OCI-LY3 (cell line): ENCODE measurements around the gene NDUFV1.
"Not testable (repeated sequence)": the region's sequence is repeated elsewhere in the genome, so short reads cannot be mapped to it uniquely, and the experiment has no call there.

ENCODE experiments used
- H2AFZ ChIP-seq: fragments of 200-600, 300-600 bp; shearing (Covaris generic); 2 replicates; pipeline ENCODE4 v1.6.0; 2014; ENCODE audit warnings: antibody characterized with exemption, low read depth, low read length
- H3K27ac ChIP-seq: fragments of 200-600, 300-600 bp; sonication (generic); 2 replicates; pipeline ENCODE4 v1.5.1; 2014; ENCODE audit warnings: mild to moderate bottlenecking, low read length, moderate library complexity, mixed read lengths
- H3K27me3 ChIP-seq: fragments of 200-600, 300-600 bp; sonication (generic); 2 replicates; pipeline ENCODE4 v1.6.1; 2014; ENCODE audit warnings: low read depth, low read length, mixed read lengths
- H3K36me3 ChIP-seq: fragments of 200-600, 300-600 bp; sonication (generic); replicated peaks from 2 replicates; pipeline ENCODE3; 2014; ENCODE audit warnings: low read depth, low read length, mixed read lengths
- H3K4me1 ChIP-seq: fragments of 300-600, 200-600 bp; sonication (generic); 2 replicates; pipeline ENCODE4 v1.6.1; 2014; ENCODE audit warnings: low read length, mixed read lengths
- H3K4me2 ChIP-seq: fragments of 200-600, 300-600 bp; sonication (generic); 2 replicates; pipeline ENCODE4 v1.6.1; 2014; ENCODE audit warnings: low read length, mixed read lengths
- H3K4me3 ChIP-seq: fragments of 300-600, 200-600 bp; sonication (generic); 2 replicates; pipeline ENCODE4 v1.5.1; 2014; ENCODE audit warnings: antibody characterized with exemption, mild to moderate bottlenecking, low read length, moderate library complexity
- H3K79me2 ChIP-seq: fragments of 300-600, 200-600 bp; shearing (Covaris generic); 2 replicates; pipeline ENCODE4 v1.6.1; 2014; ENCODE audit warnings: mild to moderate bottlenecking, low read length, mixed read lengths
- H3K9ac ChIP-seq: fragments of 300-600, 200-600 bp; shearing (Covaris generic); 2 replicates; pipeline ENCODE4 v1.6.0; 2014; ENCODE audit warnings: mild to moderate bottlenecking, low read length, moderate library complexity
- H3K9me3 ChIP-seq: fragments of 200-600, 300-600 bp; shearing (Covaris generic); 2 replicates; pipeline ENCODE4 v1.6.1; 2014; ENCODE audit warnings: low read length, mixed read lengths; ENCODE audit not compliant: insufficient read depth
- H4K20me1 ChIP-seq: fragments of 200-600, 300-600 bp; sonication (generic); 2 replicates; pipeline ENCODE4 v1.6.1; 2016; ENCODE audit warnings: low read length, mixed read lengths; ENCODE audit not compliant: insufficient read depth
- CTCF ChIP-seq: fragments of 200-600, 300-600 bp; sonication (generic); IDR thresholded peaks from 2 replicates; pipeline ENCODE4 v1.5.1; 2014; ENCODE audit warnings: antibody characterized with exemption, low read length, low read depth
- EZH2phosphoT487 ChIP-seq: fragments of 200-600 bp; shearing (Covaris generic); IDR thresholded peaks from 2 replicates; pipeline ENCODE4 v1.6.1; 2018; ENCODE audit warnings: antibody characterized with exemption, mixed run types, low read depth

The NDUFV1 gene

GRCh38 chr11:67586568-67587250 lies 20.0 kb upstream of the NDUFV1 start:
- H2AFZ ChIP-seq: no peak overlapping the region
- H3K79me2 ChIP-seq: peaks cover 43% of the 10 kb centered on the region
- peaks cover 12% of the 10 kb centered on the region for H4K20me1 ChIP-seq
- peaks cover 72% of the 10 kb centered on the region for H3K4me1 ChIP-seq
- peak overlapping the region; percentile 42; the same call in 1 of the 2 replicates for H3K4me2 ChIP-seq
- H3K9me3 ChIP-seq: peaks cover 10% of the 10 kb centered on the region; the same call in 1 of the 2 replicates
- 0 out of 2 replicates have a peak overlapping the region, but pooled peaks have one; percentile 39 for H3K4me3 ChIP-seq
- H3K27me3 ChIP-seq: peaks cover 9% of the 10 kb centered on the region
- no peak for TF ChIP-seq EZH2phosphoT487
- peaks cover 53% of the 10 kb centered on the region for H3K36me3 ChIP-seq
- no peak overlapping the region for H3K9ac ChIP-seq
- peak overlapping the region; percentile 92 for H3K27ac ChIP-seq

DNA sequence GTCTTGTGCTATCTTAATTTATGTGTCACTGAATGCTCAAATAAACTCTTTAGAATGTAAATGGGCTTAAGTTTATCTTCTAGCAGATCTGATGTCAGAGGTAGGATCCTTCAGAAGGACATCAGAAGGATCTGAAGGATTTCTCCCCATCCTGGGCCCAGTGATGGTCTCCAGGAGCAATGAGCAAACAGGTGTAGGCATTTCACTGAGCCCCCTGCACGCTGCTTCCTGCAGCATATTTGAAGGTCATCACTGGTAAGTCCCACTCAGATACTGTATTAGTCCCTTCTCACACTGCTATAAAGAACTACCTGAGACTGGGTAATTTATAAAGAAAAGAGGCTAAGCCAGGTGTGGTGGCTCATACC lies 18.6 kb upstream of the NDUFV1 start:
- H3K9ac ChIP-seq: no peak overlapping the region
- peaks cover 62% of the 10 kb centered on the region for H3K4me1 ChIP-seq

DNA sequence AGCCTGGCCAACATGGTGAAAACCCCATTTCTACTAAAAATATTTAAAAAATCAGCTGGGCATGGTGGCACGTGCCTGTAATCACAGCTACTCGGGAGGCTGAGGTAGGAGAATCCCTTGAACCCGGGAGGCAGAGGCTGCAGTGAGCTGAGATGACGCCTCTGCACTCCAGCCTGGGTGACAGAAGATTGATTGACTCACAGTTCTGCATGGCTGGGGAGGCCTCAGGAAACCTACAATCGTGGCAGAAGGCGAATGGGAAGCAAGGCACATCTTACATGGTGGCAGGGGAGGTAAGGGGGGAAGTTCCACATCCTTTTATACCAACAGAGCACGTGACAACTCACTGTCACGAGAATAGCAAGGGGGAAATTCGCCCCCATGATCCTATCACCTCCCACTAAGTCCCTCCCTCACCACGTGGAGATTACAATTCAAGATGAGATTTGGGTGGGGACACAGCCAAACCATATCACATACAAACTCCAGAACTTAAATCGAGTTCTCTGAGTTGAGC lies 17.8 kb upstream of the NDUFV1 start:
- H3K27me3 ChIP-seq, H2AFZ ChIP-seq, H3K9ac ChIP-seq, H3K4me2 ChIP-seq, H3K27ac ChIP-seq, H3K4me3 ChIP-seq: not testable (repeated sequence)
- H3K79me2 ChIP-seq: peaks cover 30% of the 10 kb centered on the region
- peaks cover 53% of the 10 kb centered on the region for H3K36me3 ChIP-seq
- peaks cover 10% of the 10 kb centered on the region; the same call in 1 of the 2 replicates for H3K9me3 ChIP-seq
- H3K4me1 ChIP-seq: peaks cover 62% of the 10 kb centered on the region
- peaks cover 12% of the 10 kb centered on the region for H4K20me1 ChIP-seq

More for the DNA sequence above, 18.6 kb upstream of the NDUFV1 start:
- Histone ChIP-seq H3K27ac (peak overlapping the region; percentile 92), H2AFZ (no peak overlapping the region), H3K27me3 (no peaks in the 10 kb centered on the region), H3K4me2 (peak overlapping the region; percentile 42), H3K4me3 (peak overlapping the region; percentile 5; the same call in 1 of the 2 replicates), H4K20me1 (peaks cover 12% of the 10 kb centered on the region), H3K36me3 (peaks cover 53% of the 10 kb centered on the region), H3K79me2 (peaks cover 37% of the 10 kb centered on the region), H3K9me3 (peaks cover 10% of the 10 kb centered on the region; the same call in 1 of the 2 replicates)
- no peak for TF ChIP-seq CTCF
- no peak for TF ChIP-seq EZH2phosphoT487

DNA sequence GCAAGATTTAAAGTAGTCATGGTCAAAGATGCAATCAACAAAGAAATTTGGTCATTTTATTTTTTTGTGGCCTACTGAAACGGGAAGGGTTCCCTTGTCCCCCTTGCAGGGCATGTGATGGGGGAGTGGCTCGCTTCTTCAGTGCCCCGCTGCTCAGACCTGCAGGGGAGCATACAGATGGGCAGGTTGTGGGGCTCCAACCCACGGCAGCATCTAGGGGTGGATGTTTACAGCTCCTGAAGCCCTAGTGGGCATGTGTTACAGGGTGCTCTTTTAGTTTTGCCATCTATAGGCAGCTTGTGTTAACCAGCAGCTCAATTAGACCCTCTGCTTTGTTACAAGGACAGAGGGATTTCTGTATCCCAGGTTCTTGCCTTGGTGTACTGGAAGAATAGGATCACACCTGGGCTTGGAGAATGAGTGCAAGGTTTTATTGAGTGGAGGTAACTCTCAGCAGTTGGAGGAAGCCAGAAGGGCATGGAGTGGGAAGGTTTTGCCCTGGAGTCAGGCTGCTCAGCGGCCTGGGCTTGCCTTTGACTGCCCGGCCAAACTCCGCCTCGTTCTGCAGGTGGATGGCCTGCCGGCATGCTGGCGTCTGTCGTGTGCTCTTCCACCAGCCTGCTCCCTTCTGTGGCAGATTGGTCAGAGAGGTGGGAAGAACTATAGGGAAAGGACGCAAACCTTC lies 13.7 kb upstream of the NDUFV1 start:
- H3K4me1 ChIP-seq: peaks cover 27% of the 10 kb centered on the region
- no peak overlapping the region for H3K4me3 ChIP-seq
- H3K4me2 ChIP-seq: no peak overlapping the region
- H3K27ac ChIP-seq: no peak overlapping the region
- peaks cover 18% of the 10 kb centered on the region for H3K36me3 ChIP-seq
- no peaks in the 10 kb centered on the region for H3K79me2 ChIP-seq
- H4K20me1 ChIP-seq: no peaks in the 10 kb centered on the region
- no peak overlapping the region for H2AFZ ChIP-seq
- TF ChIP-seq CTCF (no peak), EZH2phosphoT487 (no peak)
- H3K9me3 ChIP-seq: peaks cover 7% of the 10 kb centered on the region; the same call in 1 of the 2 replicates
- H3K9ac ChIP-seq: no peak overlapping the region
- no peaks in the 10 kb centered on the region for H3K27me3 ChIP-seq

GRCh38 chr11:67593565-67593905 lies 13.2 kb upstream of the NDUFV1 start:
- Histone ChIP-seq H3K4me2 (no peak overlapping the region), H4K20me1 (no peaks in the 10 kb centered on the region), H3K27ac (no peak overlapping the region), H3K36me3 (peaks cover 13% of the 10 kb centered on the region), H3K4me1 (peaks cover 21% of the 10 kb centered on the region), H2AFZ (no peak overlapping the region), H3K79me2 (no peaks in the 10 kb centered on the region), H3K4me3 (no peak overlapping the region), H3K9ac (no peak overlapping the region), H3K27me3 (no peaks in the 10 kb centered on the region), H3K9me3 (peaks cover 7% of the 10 kb centered on the region; the same call in 1 of the 2 replicates)
- no peak for TF ChIP-seq EZH2phosphoT487
- TF ChIP-seq CTCF: no peak
